Hematopoietic multipotent progenitor cell treated with erythropoietin and hydrocortisone succinate and interleukin-3 and kit ligand, for 17 days (in vitro differentiated cells): Measurements from ENCODE around the gene GRID1.
"Not testable (repeated sequence)": the region's sequence is repeated elsewhere in the genome, so short reads cannot be mapped to it uniquely, and the experiment has no call there.

Source experiments
- DNase-seq: peaks from one replicate; pipeline ENCODE4 v3.0.0-alpha.2; 2015; ENCODE audit warnings: low spot score

GRID1 gene

GRCh38 chr10:86107611-86108310, 258.8 kb downstream of the GRID1 start:
- DNase-seq: not testable (repeated sequence)

DNA sequence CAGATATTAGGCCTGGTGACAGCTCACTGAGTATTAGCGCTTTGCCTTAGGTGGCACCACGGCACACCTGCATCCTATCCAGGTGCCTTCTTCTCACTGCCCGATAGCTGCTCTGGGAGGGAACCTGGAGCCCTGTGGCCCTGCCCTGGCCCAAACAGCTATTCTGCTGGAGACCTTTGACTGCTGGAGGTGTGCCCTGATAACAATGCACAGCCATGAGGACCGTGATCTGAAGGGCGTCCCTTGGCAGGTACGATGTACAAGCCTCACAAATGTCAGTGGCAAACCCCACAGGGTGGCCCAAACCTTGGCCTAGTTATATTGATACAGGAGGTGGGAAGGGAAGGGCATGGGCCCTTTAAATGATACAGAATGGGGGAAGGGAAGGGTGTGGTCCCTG, 259.5 kb downstream of the GRID1 start:
- DNase-seq: no peak

DNA sequence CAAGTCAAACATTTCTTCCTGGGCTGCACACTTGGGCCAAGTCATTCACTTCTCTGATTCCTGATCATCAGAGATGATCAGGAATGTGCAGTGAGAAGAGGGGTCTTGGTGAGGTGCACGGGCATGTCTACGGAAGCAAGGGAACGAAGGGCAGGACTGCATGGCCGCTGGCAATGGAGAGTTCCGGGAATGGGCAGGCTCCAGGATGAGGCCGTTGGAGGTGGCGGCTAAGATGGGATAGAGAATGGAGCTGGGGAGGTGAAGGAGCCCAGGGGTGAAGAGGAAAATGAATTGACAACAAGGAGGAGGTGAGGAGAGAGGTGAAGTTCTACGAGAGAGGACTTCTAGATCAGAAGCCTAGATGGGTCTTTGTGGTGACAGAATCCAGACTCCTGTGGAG, 260.0 kb downstream of the GRID1 start:
- DNase-seq: no peak

DNA sequence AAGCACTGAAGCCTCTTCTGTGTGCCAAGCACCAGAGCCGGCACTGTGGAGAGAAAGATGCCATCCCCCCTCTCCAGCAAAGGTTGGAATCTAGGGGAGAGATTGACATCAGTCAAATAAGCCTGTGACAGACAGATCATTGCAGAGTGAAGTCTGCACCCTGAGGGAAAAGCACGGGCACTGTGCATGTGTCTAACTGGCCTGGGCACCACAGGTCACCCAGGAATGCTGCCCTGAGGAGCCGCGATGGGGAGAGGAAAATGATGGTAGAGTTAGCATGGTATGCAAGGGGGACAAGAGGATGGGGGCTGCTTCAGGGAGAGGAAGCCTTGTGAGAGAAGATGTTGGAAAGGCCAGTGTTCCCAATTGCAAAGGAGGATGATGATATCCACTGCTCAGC, 261.0 kb downstream of the GRID1 start:
- DNase-seq: no peak

DNA sequence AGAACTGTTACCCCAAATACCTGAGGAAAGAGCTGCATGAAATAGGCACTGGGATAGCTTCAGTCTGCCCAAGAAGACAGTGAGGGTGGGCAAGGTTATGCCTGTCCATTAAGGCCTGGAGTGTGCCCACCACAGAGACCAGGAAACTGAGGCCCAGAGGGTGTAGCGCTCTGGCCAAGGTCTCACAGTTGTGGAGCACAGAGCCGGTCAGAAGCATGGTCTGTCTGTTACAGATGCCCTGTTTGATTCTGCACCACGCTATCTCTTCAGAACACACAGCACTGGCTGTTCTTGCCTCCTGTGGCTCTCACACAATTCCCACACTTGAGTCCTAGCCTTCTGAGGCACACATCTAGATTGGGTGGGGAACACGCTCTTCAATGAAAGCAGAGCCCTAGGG, 261.4 kb downstream of the GRID1 start:
- no peak for DNase-seq

- DNase-seq: no peak
These were observed 261.9 kb downstream of the GRID1 start for GRCh38 chr10:86104611-86105145.

GRCh38 chr10:86104156-86104555, 262.4 kb downstream of the GRID1 start:
- no peak for DNase-seq

GRCh38 chr10:86103391-86104101, 263.0 kb downstream of the GRID1 start:
- no peak for DNase-seq

DNA sequence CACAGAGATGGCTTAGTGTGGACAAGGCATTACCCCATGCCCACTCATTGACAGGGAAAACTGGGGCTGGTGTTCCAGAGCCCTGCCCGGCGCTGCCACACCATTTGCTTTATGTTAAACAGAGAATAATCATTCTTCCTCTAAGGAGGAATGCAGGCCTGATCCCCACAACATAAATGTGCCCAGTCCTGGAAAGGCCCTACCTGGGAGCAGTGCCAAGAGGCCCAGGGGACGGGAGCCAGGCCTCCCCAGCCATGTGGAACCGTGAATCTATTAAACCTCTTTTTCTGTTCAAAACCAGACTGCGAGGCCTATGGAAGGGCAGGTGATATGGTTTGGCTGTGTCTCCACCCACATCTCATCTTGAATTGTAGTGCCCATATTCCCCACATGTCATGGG, 264.1 kb downstream of the GRID1 start:
- no peak for DNase-seq

DNA sequence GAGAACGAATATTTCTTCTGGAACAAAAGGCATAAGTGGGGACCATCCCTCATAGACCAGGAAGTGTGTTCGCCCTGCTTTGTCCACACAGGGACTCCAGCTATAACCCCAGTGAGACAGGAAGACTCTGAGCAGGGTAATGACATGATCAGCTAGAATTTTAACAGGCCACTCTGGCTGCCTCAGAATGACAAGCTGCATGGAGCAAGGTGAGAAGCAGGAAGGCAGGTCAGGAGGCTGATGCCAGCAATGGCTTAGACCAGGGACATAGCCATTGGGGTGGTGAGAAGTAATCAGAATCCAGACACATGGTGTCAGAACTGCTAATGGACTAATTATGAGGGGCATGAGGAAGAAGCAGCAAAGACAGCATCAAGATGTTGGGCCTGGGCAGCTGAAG, 264.6 kb downstream of the GRID1 start:
- DNase-seq: no peak

DNA sequence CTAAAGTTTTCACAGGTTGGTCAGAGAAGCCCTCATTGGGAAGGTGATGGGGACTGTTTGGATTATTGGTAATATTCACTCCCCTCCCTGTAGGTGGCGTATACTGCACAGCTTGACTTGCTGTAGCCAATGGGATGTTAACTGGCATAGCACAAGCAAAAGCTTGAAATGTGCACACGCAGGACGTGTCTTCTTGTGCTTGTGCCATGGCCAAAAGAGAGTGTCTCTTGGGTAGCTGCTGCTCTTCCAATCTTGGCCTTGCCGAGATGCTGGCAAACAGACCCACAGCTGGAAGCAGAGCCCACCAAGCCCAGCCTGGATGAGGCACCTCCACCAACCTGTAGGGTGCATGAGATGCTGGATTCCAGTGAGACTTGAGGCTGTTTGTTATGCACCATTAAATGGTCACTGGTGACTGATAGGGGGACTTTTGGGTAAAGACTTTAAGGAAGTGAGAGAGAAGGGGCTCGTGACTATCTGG, 266.0 kb downstream of the GRID1 start:
- no peak for DNase-seq

GRCh38 chr10:86099542-86100334, 266.9 kb downstream of the GRID1 start:
- DNase-seq: no peak

DNA sequence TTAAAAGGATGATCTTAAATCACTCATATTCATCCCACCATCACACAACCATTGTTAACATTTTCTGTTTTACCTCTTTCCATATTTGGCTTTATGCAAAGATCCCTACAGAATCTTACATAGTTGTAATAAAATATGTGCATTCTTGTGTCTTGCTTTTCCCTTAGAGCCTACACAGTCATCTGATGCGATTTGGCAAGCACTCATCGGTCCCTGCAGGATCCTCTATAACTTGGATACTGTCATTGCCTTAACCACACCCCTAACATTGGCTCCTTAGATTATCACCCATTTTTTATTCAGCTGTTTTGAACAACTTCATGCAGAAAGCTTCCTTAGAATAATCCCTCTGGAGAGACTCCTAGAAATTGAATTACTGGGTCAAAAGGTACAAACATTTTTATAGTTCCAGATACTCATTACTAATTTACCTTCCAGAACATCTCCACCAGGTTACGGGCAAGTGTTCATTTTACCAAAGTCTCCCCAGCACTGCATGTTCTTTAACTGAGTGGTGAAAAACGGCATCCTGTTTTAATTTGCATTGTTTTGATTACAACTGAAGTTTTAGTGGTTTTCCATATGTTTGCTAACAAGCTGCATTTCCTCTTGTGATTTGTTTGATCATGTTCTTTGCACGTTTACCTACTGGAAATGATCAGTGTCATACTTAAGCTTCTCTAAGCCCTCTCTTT, 268.3 kb downstream of the GRID1 start:
- no peak for DNase-seq

GRCh38 chr10:86095061-86095460, 271.5 kb downstream of the GRID1 start:
- not testable (repeated sequence) for DNase-seq

- not testable (repeated sequence) for DNase-seq
These were observed 274.3 kb downstream of the GRID1 start for GRCh38 chr10:86092311-86092710.

DNA sequence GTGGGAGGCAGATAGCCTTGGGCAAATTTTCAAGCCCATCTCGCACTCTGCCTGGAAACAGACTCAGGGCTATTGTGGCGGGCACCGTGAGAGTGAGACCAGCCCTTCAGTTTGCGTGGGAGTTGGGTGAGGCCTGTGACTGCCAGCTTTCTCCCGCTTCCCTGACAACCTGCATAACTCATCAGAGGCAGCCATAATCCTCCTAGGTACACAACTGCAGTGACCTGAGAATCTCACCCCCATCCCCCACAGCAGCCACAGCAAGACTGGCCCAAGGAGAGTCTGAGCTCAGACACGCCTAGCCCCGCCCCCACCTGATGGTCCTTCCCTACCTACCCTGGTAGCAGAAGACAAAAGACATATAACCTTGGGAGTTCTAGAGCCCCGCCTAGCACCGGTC, 275.4 kb downstream of the GRID1 start:
- DNase-seq: no peak

DNA sequence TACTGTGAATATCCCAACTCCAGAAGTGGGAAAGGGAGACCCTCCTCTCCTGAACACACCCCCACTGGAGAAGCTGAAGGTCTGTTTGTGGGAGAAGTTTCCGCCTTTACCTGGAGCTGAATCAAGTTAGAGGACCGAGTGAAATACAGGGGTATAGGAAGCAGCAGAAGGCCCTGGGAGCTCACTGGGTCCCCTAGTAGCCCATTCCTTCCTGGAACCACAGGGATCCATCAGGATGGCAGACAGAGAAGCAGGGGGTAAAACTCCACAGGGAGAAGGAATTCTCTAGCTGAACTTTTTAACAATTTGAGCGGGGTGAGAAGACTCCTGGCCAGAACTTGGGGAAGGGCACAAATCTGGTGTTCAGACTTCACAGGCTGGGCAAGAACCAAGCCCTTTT, 275.8 kb downstream of the GRID1 start:
- DNase-seq: no peak

- no peak for DNase-seq
These were observed 278.9 kb downstream of the GRID1 start for GRCh38 chr10:86087716-86088115.

DNA sequence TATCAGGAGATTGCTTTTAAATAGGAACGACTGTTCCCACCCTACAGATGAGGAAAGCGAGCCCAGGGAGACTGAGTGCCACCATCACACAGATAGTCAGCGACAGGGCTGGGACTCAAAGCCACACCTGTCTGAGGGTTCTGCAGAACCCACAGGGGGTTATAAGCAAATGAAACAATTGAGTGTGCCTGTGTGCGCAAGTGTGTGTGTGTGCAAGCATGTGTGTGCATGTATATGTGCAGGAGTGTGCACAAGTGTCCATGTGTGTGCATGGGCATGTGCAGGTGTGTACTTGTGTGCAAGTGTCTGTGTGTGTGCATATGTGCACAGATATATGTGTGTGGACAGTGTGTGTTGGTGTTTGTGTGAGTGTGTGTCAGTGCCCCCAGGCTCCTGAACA, 280.2 kb downstream of the GRID1 start:
- DNase-seq: no peak

DNA sequence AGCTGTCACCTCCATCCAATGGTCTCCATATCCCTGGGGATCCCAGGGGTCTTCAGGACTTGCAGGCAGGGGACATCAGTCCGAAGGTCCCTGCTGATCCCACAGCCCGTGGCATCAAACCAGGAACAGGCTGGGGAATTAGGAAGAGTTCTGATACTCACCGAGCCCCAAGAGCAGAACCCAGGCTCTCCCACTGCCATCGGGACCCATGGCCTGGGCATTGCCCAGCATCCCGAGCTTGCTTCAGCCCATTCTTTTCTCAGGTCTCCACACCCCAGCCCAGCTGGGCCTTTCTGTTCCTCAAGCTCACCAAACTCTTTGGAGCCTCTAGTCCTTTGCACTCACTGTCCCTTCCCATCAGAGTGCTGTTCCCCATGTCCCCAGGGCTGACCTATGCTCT, 280.9 kb downstream of the GRID1 start:
- no peak for DNase-seq

- no peak for DNase-seq
These were observed 281.5 kb downstream of the GRID1 start for GRCh38 chr10:86085136-86085535.

DNA sequence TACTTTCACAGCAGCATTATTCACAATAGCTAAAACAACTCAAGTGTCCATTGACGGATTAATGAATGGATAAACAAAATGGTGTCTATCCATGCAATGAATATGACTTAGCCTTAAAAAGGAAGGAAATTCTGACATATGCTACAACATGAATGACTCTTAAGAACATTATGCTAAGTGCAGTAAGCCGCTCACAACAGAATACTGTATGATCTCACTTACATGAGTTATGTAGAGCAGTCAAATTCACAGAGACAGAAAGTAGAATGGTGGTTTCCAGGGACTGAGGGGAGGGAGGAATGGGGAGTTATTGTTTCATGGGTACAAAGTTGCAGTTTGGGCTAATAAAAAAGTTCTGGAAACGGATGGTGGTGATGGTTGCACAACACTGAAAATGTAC, 282.0 kb downstream of the GRID1 start:
- DNase-seq: no peak
